Adrenal gland (tissue), 19 donors: ENCODE measurements around the gene AGPAT2. TPM values are rescaled to one million over a fixed set of nuclear protein-coding genes. Genes with fewer than 3 reads are reported as not detected.

Experiments used
- DNase-seq, 7 donors: peaks; one replicate each; pipeline ENCODE4 v3.0.0-alpha.2; 2019 to 2020
- H3K27ac ChIP-seq, 5 donors: fragments of 200-600 bp; sonication (generic) in 4 of 5; 1 replicate in 3 of 5; 2 replicates in 2 of 5; pipeline versions ENCODE4 v1.5.1 to v1.8.0; 2016 to 2020; ENCODE audit warnings: mild to moderate bottlenecking in 1 of 5
- H3K27me3 ChIP-seq: fragments of 200-600 bp; 2 replicates; pipeline ENCODE4 v1.8.0; 2021
- H3K36me3 ChIP-seq, 2 donors: fragments of 200-600 bp; replicated peaks in 1 of 2; 1 replicate in 1 of 2; 2 replicates in 1 of 2; pipeline versions ENCODE4 v1.5.1 to v1.8.0; 2018 to 2022
- H3K4me1 ChIP-seq, 2 donors: fragments of 200-600 bp; replicated peaks in 1 of 2; 1 replicate in 1 of 2; 2 replicates in 1 of 2; pipeline versions ENCODE4 v1.5.1 to v1.8.0; 2018 to 2021
- H3K4me3 ChIP-seq, 4 donors: fragments of 200-600 bp; sonication (generic) in 3 of 4; one replicate each; pipeline ENCODE4 v1.5.1; 2016 to 2018
- H3K9me3 ChIP-seq, 3 donors: fragments of 200-600 bp; sonication (generic) in 1 of 3; replicated peaks in 1 of 3; 1 replicate in 2 of 3; 2 replicates in 1 of 3; pipeline versions ENCODE4 v1.5.1 to v1.8.0; 2016 to 2021
- POLR2A ChIP-seq, 2 donors: fragments of 450-650 bp; IDR thresholded peaks; one replicate each; pipeline ENCODE4 v1.6.1; 2017; ENCODE audit warnings: antibody characterized with exemption in 2 of 2, mild to moderate bottlenecking in 2 of 2, moderate library complexity in 1 of 2
- WGBS, 4 donors: extraction: QIAGEN DNeasy Blood & Tissue Kit in 2 of 4; methylation state at CpG; one replicate each; pipeline versions ENCODE4 v1.1.5 to v1.1.7; 2013 to 2017; 5-methylcytosine and 5-hydroxymethylcytosine counted together
- intact Hi-C, 2 donors: fragments of 100-400 bp; cut with DNase I; formaldehyde crosslinking; loops; one replicate each; pipeline versions ENCODE4 v1.14.1 to v1.15.0; 2022 to 2023
- long read RNA-seq, 10 donors: library from polyadenylated mRNA in 3 of 10; unstranded in 2 of 10; stranded (forward) in 1 of 10; transcript quantifications; one replicate each; pipeline ENCODE4 v2.0.0 and lab custom pipeline, GENCODE V29; 2021 to 2026
- polyA plus RNA-seq, 3 donors: library from polyadenylated mRNA; stranded (reverse); fragments of 200-250 nt in 2 of 3; fragments of 350-450 nt in 1 of 3; fragmentation: Illumina TruSeq in 1 of 3; extraction: RNeasy Lipid Tissue Mini Kit (QIAGEN cat#74804) in 1 of 3; gene quantifications; one replicate each; pipeline ENCODE4 v1.2.3, GENCODE V29; 2013 to 2014
- total RNA-seq, 9 donors: library from RNA; depleted of rRNA in 4 of 9; stranded (reverse); fragments of >200 nt in 4 of 9; fragments of 120-200 nt in 1 of 9; fragmentation: NEBNext Ultra II Directional in 1 of 9; extraction: Animal tissue kit (Norgen Biotek cat#: 25700) in 1 of 9; gene quantifications; one replicate each; pipeline versions ENCODE4 v1.1.0 to v1.2.4, GENCODE V29; 2013 to 2023
- TF ChIP-seq, protein P1 (sequence below), 6 experiments: fragments of 450-650 bp in 4 of 6; fragments of 200-600 bp in 2 of 6; sonication (generic) in 1 of 6; IDR thresholded peaks; 1 replicate in 5 of 6; 2 replicates in 1 of 6; pipeline versions ENCODE4 v1.5.1 to v1.8.0; 2016 to 2021; ENCODE audit warnings: antibody characterized with exemption in 6 of 6, mild to moderate bottlenecking in 2 of 6, moderate library complexity in 1 of 6
- donor health status: healthy with polysubstance abuse.
- donor health status: Bipolar disorder and iron deficiency.
- donor health status: DM: yes; HTN: yes; CAD: no.
- donor health status: DM: no; HTN: no; CAD: no.
- donor health status: DM: no; HTN: no; CAD: no.
- donor health status: DM: yes; HTN: yes; CAD: no.

Gene AGPAT2
- total RNA-seq (10 to 100 TPM; 12.9 to 84.5 (median 45.3) TPM), polyA plus RNA-seq (100 to 1,000 TPM in 2 of 3 donors, 1 to 10 TPM in 1; 6.4 to 274 (median 139) TPM)
- long read RNA-seq, donor 1, transcript AGPAT2-202 (6 exons, 1,512 nt), result major isoform, 5 of 9 reads
- long read RNA-seq, donor 1, partial matches to known transcripts, result 0 of 9 reads
- long read RNA-seq, donor 1, other reads (novel, unspliced or antisense), result 0 of 9 reads
- long read RNA-seq, donor 2, transcript AGPAT2-202 (6 exons, 1,512 nt), result major isoform, 17 of 19 reads
- long read RNA-seq, donor 2, partial matches to known transcripts, result 0 of 19 reads
- long read RNA-seq, donor 2, other reads (novel, unspliced or antisense), result 0 of 19 reads
- long read RNA-seq, donor 3, transcript AGPAT2-202 (6 exons, 1,512 nt), result major isoform, 9 of 9 reads
- long read RNA-seq, donor 3, partial matches to known transcripts, result 0 of 9 reads
- long read RNA-seq, donor 3, other reads (novel, unspliced or antisense), result 0 of 9 reads
- long read RNA-seq, donor 4, transcript AGPAT2-202 (6 exons, 1,512 nt), result major isoform, 61 of 66 reads
- long read RNA-seq, donor 4, partial matches to known transcripts, result 1 of 66 reads
- long read RNA-seq, donor 4, other reads (novel, unspliced or antisense), result 3 of 66 reads
- long read RNA-seq, donor 5, transcript AGPAT2-201 (5 exons, 1,391 nt), result minor isoform, 5 of 165 reads
- long read RNA-seq, donor 5, transcript AGPAT2-202 (6 exons, 1,512 nt), result major isoform, 150 of 165 reads
- long read RNA-seq, donor 5, partial matches to known transcripts, result 7 of 165 reads
- long read RNA-seq, donor 5, other reads (novel, unspliced or antisense), result 2 of 165 reads
- long read RNA-seq, donor 6, transcript AGPAT2-202 (6 exons, 1,512 nt), result major isoform, 18 of 23 reads
- long read RNA-seq, donor 6, partial matches to known transcripts, result 1 of 23 reads
- long read RNA-seq, donor 6, other reads (novel, unspliced or antisense), result 2 of 23 reads
- long read RNA-seq, donor 7, partial matches to known transcripts, result 0 of 5 reads
- long read RNA-seq, donor 7, other reads (novel, unspliced or antisense), result 0 of 5 reads
- long read RNA-seq, donor 8, transcript AGPAT2-204 (4 exons, 808 nt), result minor isoform, 5 of 27 reads
- long read RNA-seq, donor 8, transcript AGPAT2-202 (6 exons, 1,512 nt), result major isoform, 21 of 27 reads
- long read RNA-seq, donor 8, partial matches to known transcripts, result 0 of 27 reads
- long read RNA-seq, donor 8, other reads (novel, unspliced or antisense), result 0 of 27 reads
- long read RNA-seq, donor 9, transcript AGPAT2-202 (6 exons, 1,512 nt), result major isoform, 10 of 12 reads
- long read RNA-seq, donor 9, partial matches to known transcripts, result 0 of 12 reads
- long read RNA-seq, donor 9, other reads (novel, unspliced or antisense), result 0 of 12 reads
- long read RNA-seq, donor 10, partial matches to known transcripts, result 10 of 24 reads
- long read RNA-seq, donor 10, other reads (novel, unspliced or antisense), result 7 of 24 reads

DNA sequence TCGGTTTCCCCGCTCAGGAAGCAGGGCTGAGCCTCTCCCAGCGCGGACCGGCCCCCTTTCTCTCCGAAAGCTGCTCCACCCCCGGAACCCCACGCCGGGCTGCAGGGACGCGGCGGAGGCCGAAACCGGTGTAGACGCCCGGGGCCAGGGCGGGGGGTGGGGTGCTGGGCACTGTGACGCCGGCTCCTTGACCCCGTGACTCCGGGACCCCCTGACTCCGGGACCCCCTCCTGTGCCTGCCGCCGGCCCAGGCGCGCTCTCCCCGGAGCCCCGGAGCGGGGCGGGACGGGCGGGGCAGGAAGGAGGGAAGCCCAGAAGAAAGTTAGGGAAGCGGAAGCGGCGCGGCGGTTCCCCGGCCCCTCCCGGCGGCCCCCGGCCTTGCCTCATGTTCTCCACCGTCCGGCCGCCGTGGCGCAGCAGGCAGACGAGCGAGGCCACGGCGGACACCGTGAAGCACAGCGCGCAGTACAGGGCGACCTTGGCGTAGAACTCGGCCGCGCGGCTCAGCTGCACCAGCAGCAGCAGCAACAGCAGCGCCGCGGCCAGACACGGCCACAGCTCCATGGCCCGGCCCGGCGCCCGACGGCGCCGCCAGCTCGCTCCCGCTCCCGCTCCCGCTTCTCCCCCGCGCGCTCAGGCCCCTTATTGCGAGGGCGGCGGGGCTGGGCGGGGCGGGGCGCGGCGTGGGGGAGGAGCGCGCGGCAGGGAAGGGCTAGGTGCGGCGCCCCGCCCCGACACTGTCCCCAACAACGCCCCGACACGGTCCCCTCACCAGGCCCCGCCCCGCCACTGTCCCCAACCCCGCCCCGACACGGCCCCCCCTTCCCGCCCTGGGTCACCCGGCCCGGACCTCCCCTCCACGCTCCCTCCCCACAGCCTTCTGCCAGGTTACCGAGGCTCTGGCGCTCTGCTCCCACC, at the start of gene AGPAT2:
TSS of gene AGPAT2 (minus strand) at position 664 of the 918 bp plus-strand sequence. CDS start at position 564, 100 bp downstream.
- H3K36me3 ChIP-seq, result no peaks in the 10 kb centered on the region
- no peaks in the 10 kb centered on the region for H3K27me3 ChIP-seq
- H3K4me3 ChIP-seq, result peak within 1 kb of the TSS; percentile 37 to 98 (median 56)
- no peaks in the 10 kb centered on the region for H3K9me3 ChIP-seq
- DNase-seq, result peak; percentile 70 to 86 (median 78)
- WGBS, 4 donors, result 0 to 3% (median 0%) methylated on average over 11 to 100 of the region's 106 CpGs
- H3K27ac ChIP-seq, result peak within 1 kb of the TSS in 4 of 5 donors; percentile 57 to 90 (median 68)
- intact Hi-C loops, result no loop called here
- H3K4me1 ChIP-seq, result peaks cover 13 to 15% of the 10 kb centered on the region in 2 donors
- TF ChIP-seq POLR2A (IDR thresholded peaks at IDR 0.05), result peak; percentile 36 to 78
- TF ChIP-seq, protein P1, sequence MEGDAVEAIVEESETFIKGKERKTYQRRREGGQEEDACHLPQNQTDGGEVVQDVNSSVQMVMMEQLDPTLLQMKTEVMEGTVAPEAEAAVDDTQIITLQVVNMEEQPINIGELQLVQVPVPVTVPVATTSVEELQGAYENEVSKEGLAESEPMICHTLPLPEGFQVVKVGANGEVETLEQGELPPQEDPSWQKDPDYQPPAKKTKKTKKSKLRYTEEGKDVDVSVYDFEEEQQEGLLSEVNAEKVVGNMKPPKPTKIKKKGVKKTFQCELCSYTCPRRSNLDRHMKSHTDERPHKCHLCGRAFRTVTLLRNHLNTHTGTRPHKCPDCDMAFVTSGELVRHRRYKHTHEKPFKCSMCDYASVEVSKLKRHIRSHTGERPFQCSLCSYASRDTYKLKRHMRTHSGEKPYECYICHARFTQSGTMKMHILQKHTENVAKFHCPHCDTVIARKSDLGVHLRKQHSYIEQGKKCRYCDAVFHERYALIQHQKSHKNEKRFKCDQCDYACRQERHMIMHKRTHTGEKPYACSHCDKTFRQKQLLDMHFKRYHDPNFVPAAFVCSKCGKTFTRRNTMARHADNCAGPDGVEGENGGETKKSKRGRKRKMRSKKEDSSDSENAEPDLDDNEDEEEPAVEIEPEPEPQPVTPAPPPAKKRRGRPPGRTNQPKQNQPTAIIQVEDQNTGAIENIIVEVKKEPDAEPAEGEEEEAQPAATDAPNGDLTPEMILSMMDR (IDR thresholded peaks at IDR 0.05), result peak in 1 of 6 experiments; percentile 10

DNA sequence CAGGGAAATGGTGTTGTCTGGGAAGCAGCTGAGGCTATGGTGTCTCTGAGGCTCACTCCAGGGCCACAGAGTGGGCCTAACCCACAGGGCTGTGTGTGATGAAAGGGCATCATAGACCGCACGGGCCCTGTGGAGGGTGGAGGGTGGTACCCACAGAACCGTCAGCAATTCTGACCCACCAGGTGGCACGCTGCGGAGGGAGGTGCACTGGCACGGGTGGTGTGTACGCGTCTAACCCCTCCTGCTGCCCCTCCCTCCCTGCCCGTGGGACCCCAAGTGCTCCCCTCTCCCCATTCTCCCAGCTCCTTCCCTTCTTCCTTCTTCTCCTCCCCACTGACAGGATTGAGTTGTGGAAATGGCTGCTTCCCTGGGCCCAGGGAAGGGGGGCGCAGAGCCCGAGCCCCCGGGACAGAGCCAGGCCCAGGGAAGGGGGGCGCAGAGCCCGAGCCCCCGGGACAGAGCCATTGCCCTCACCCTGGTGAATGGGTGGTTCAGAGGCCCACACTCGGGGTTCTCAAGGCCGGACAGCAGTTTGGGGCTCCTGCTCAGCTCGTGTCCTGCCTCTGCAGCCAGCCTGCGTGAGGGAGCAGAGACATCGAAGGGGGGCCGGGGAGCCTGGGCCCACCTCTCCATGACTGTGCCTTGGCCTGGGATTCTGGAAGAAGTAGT, 48.7 kb upstream of the AGPAT2 start:
- WGBS, 4 donors, result 67 to 82% (median 79%) methylated on average over 4 to 21 of the region's 21 CpGs
- intact Hi-C loops, result no loop called here
- Histone ChIP-seq H3K27me3 (no peaks in the 10 kb centered on the region), H3K9me3 (no peaks in the 10 kb centered on the region), H3K36me3 (no peaks in the 10 kb centered on the region), H3K4me1 (peaks cover 0 to 2% of the 10 kb centered on the region in 2 donors), H3K4me3 (no peak overlapping the region), H3K27ac (no peak overlapping the region)
- no peak for DNase-seq
- TF ChIP-seq POLR2A (IDR thresholded peaks at IDR 0.05), result no peak
- TF ChIP-seq, protein P1 (IDR thresholded peaks at IDR 0.05), result no peak

DNA sequence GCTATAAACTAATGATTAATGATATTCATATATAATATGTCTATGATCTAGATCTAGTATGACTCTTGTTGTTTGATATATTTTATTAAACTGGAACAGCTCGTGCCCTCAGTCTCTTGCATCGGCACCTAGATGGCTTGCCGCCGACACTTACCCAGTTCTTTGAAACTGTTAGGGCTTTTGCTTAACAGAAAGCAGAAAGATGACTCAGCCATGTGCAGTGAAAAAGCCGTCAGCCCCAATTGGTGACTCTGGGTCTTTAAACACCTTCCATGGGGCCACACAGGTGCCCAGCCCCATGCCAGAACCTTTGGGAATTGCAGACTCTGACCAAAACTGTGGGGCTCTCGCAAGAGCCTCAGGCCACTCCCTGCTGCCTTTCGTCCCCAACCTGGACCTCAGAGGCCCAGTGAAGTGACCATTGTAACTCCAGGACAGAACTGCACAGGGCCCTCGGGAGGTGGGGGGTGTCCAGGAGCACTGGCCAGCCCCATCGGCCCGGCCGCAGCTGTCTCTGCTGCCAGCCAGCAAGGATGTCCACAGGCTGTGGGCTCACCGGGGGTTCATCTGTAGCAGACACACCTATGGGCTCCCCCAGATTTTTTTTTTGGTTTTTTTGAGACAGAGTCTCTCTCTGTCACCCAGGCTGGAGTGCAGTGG, 47.7 kb upstream of the AGPAT2 start:
- Histone ChIP-seq H3K9me3 (no peaks in the 10 kb centered on the region), H3K4me1 (no peaks in the 10 kb centered on the region), H3K27me3 (no peaks in the 10 kb centered on the region), H3K36me3 (no peaks in the 10 kb centered on the region), H3K27ac (no peak overlapping the region), H3K4me3 (no peak overlapping the region)
- WGBS, 4 donors, result 76 to 83% (median 81%) methylated on average over 6 to 12 of the region's 12 CpGs
- intact Hi-C loops, result no loop called here
- no peak for DNase-seq
- no peak for TF ChIP-seq POLR2A (IDR thresholded peaks at IDR 0.05)
- TF ChIP-seq, protein P1 (IDR thresholded peaks at IDR 0.05), result no peak
